KG1 (cell line): ENCODE measurements around the gene PLCD4.
A peak's percentile ranks its signal among the peaks of the same experiment; 100 is the strongest.

Experiments used
- DNase-seq: peaks from one replicate; lab custom pipeline; 2025; lab: John Stamatoyannopoulos, UW

PLCD4 gene

DNA sequence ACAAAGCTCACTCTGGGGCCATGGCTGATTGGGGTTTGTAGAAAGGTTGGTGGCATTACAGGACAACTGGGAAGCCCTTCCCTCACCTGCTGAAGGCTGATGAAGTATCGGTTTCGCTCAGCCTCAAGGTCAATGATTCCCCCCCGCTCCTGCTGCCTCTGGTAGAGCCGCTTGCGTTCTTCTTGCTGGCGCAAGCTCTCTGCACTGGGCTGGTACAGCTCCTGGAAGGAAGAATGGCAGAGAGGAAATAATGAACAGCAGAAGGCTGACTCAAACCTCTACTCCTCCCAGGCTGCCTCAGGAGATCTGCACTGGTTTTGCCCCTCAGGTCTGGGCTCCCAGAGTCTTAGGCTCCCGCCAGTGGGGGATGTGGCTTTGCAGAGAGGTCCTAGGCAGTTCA lies 57.0 kb downstream of the PLCD4 start:
- DNase-seq, result no peak

DNA sequence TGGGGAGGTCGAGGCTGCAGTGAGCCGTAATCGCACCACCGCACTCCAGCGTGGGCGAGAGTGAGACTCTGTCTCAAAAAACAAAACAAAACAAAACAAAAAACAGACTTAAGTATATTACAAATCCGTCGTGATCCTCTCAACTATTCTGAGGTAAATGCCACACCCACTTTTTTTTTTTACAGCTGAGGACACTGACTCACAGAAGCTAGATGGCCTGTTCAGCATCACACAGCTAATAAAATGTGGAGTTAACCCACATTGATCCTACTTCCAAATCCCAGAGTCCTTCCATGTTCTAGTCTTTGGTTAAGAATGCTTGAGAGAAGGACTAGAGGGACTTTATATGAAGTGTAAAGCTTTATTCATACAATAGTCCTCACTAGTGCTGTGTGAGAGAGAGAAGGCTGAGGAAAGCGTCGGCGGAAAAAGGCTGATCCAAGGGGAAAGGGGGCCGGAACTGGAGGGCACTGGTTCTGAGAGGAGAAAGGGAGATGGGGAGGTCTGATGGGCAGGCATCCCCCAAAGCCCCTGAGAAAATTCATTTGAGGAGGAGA lies 63.5 kb downstream of the PLCD4 start:
- no peak for DNase-seq

GRCh38 chr2:218671654-218672566 lies 64.2 kb downstream of the PLCD4 start, which contains the start of the genes RNF25 and STK36:
TSS of gene RNF25 (minus strand) at chr2:218672002. CDS start at chr2:218671970, 32 bp downstream.
TSS of gene STK36 (plus strand) at chr2:218672086. CDS start at chr2:218672830, 744 bp downstream.
- peak; percentile 52 for DNase-seq

DNA sequence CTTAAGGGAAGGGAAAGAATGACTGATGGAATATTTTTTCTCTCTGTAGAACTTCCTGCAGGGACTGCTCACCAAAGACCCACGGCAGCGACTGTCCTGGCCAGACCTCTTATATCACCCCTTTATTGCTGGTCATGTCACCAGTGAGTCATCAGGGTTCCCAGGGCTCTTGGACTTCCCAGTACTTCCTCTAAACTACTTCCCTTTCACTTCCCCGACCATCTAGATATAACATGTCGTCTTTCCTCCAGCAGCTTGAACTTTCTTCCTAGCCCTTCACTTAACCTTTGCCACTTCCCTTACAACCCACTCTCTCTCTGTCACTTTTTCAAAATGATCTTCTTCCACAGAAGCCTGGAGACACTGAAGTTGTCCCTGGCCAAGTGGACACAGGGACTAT lies 71.4 kb downstream of the PLCD4 start:
- DNase-seq, result no peak

DNA sequence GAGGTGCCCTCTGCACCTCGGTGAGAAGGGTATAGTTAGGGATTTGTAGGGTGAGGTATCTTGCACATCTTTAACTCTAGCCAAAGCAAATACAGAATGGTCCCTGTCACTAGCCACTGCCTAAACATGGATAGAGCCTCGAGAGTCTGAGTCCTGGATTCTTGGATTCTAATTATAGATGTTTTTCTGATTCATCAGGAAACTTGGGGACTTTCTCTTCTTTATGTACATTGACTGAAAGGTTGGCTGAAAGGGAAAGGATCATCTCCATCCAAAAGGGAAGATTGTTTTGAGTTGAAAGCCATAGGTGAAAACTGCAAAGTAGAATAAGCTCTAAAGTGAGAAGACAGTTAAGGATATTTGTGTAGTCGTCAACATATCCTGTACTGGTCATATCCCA lies 72.4 kb downstream of the PLCD4 start:
- no peak for DNase-seq
